ENCODE data around the gene RAB15. TPM values are rescaled to one million over a fixed set of nuclear protein-coding genes. Genes with fewer than 3 reads are reported as not detected.

RAB15 gene
- 7.2 and 8.8 TPM in 2 replicates for total RNA-seq

DNA sequence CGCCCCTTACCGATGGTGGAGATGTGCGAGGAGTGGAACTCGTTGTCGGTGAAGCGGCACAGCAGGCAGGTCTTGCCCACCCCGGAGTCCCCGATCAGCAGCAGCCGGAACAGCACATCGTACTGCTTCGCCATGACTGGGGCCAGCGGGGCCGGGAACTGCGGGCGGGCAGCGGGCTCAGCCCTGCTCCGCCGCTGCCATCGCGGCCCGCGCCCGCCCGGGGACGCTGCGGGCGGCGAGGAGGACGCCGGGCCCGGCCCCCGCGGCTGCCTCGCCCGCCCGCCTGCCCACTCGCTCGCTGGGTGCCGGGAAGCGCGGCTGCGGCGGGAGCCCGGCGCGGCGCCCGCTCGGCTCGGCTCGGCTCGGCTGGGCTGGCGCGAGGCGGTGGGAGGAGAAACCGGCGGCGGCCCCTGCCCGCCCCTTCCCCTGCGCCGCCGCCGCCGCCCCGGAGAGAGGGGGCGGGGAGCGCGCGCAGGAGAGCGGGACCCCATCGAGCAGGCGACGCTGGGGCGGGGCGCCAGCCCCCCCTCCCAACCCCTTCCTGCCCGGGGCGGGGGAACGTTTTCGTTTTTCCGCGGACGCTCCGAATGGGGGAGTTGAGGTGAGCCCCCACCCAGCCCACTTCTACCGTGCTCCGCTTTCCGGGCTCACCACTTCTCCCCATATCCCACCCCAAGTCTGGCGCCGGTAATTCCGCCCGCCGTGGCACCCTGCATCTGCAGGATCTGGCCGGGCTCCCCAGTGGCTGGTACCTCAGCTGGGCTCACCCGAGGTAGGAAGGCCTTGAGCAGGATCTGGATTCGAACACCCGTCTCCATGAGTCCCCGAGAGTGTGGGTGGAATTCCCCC lies at the start of gene RAB15:
RAB15 (minus strand) TSS at position 394 of the 849 bp plus-strand sequence; CDS start at position 134, 260 bp downstream.

DNA sequence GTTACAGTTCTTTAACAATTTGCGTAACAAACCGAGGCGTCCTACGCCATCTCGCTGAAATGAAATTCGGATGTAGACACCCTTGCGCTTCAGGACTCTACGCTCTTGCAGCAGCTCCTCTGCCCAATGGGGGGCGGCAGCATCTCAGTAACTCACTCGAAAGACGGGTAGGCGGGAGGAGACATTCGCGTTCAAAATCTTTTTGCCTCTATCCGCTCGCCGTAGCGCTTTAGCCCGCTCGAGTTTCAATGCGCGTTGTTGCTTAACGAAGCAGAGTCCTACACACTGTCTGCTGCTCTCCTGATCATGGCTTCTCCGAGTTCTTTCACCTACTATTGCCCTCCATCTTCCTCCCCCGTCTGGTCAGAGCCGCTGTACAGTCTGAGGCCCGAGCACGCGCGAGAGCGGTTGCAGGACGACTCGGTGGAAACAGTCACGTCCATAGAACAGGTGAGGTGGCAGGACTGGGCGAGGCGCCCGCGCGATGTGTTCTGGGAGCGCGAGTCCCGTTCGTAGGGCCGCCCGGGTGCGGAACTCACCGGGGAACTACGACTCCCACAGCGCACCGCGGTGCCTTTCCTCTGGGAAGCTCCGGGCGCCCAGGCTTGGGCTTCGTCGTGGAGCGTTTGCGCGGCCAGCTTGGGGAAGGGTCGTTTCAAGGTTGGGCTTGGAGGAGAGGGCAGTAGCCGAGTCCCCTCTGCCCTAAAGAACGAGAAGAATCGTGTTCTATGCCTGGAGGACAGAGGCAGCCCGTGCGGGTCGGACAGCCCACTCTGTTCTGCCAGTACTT lies 14.7 kb upstream of the RAB15 start, which contains the start of gene FNTB:
FNTB (plus strand) TSS at position 248 of the 790 bp plus-strand sequence; CDS start at position 307, 59 bp downstream.

DNA sequence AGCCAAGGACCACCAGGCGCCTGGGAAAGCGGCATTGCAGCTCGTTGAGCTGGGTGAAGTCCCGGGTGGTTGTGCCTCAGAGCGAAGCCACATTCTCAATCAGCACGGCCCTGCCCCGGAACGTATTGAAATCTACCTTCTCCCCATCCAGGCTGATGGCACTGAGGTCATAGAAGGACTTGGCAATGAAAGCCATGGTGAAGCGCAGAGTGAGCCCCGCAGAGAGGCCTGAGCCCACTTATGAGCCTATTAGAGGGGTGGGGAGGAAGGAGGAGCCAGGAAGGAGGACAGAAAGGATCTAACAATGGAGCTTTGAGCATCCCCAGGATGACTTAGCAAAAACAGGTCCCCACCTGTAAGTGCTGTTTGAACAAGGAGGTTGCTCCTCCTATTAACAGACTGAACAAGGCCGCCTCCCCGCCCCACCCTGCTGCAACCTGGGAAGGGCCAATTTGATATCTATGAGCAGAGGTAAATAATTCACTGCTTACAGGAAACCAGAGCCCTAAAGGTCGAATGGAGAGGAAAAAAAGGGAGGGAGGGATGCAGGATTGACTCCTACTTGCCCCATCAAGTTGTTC lies 29.5 kb downstream of the RAB15 start, which contains the start of gene GPX2:
GPX2 (minus strand) TSS at position 215 of the 581 bp plus-strand sequence; CDS start at position 196, 19 bp downstream.

DNA sequence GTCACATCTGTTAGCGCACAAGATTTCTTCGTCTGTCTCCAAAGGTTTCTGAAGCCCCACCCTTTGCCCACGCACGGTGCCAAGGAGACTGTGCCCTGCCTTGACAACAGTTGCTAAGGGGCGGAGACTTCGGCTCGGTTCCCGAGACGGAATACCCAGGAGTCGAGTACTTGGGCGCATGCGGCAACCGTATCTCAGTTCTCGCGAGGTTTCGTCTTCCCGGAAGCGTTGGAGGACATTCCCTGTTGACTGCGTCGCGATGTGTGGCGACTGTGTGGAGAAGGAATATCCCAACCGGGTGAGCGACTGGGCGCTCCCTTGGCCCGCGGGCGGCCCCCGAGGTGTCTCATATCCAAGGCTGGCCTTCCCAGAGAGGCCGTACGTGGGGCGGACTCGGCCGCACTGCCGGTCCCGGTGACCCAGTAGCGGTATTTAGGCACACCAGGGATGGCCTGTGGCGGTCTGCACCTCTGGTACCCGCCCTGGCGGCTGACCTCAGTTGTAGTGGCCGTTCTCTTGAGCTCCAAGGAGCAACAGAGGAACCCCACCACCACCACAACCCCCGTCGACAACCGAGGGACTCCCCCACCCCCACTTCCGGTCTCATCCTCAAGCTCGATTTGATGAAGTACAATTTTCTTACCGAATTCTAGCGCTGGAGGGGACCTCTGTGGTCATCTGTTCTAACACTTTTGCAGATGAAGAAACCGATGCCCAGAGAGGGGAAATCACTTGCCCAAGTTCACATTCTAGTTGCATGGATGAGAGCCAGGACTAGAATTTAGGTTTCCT lies 57.7 kb downstream of the RAB15 start, which contains the start of gene CHURC1:
CHURC1 (plus strand) TSS at position 219 of the 792 bp plus-strand sequence; CDS start at position 260, 41 bp downstream.

Other genes starting within 250 kb of the RAB15 start
- gene SPTB, start 92.4 kb downstream of the RAB15 start, total RNA-seq: under 0.01 TPM in 1 of 2 replicates, not detected in the other
- 37.0 and 42.4 TPM in 2 replicates for gene CHURC1, start 57.9 kb downstream of the RAB15 start, total RNA-seq
- gene GPX2, start 29.6 kb downstream of the RAB15 start, total RNA-seq: 0.09 TPM in 1 of 2 replicates, not detected in the other
- gene FNTB, start 14.6 kb upstream of the RAB15 start, total RNA-seq: 6.7 and 8.7 TPM in 2 replicates
- gene MAX, start 130.2 kb upstream of the RAB15 start, total RNA-seq: 43.5 and 47.9 TPM in 2 replicates

Data from endothelial cell of coronary artery (primary cell).